Activated T-helper 1 cell treated with anti-CD3 and anti-CD28 coated beads, Interleukin-12 subunit alpha, Interleukin-12 subunit beta, Interleukin-2, Interleukin-4 antibody, amounts not matched to agents 30 ng/mL and 10 ng/mL and 1 ng/mL, durations not matched to agents 14 hours and 24 hours and 36 hours (primary cell): ENCODE results near the gene NCAPD3. TPM values are rescaled to one million over a fixed set of nuclear protein-coding genes. Genes with fewer than 3 reads are reported as not detected.
A peak's percentile ranks its signal among the peaks of the same experiment; 100 is the strongest.

ENCODE experiments used
- DNase-seq: peaks from one replicate; pipeline ENCODE4 v3.0.0; 2021; ENCODE audit warnings: low spot score
- H3K27ac Mint-ChIP-seq: one replicate; pipeline ENCODE4 v1.8.0; 2021; ENCODE audit warnings: mild to moderate bottlenecking, mixed read lengths
- H3K27me3 Mint-ChIP-seq: one replicate; pipeline ENCODE4 v1.8.0; 2022; ENCODE audit warnings: mild to moderate bottlenecking, moderate library complexity, mixed read lengths; ENCODE audit not compliant: insufficient read depth
- H3K36me3 Mint-ChIP-seq: one replicate; pipeline ENCODE4 v1.8.0; 2021; ENCODE audit warnings: low read depth, mixed read lengths
- H3K4me1 Mint-ChIP-seq: one replicate; pipeline ENCODE4 v1.8.0; 2021; ENCODE audit warnings: low read depth, mixed read lengths
- H3K4me3 Mint-ChIP-seq: one replicate; pipeline ENCODE4 v1.8.0; 2021; ENCODE audit warnings: mild to moderate bottlenecking, moderate library complexity, mixed read lengths
- H3K9me3 Mint-ChIP-seq: one replicate; pipeline ENCODE4 v1.8.0; 2021; ENCODE audit warnings: mixed read lengths
- intact Hi-C: fragments of 100-400 bp; cut with micrococcal nuclease; formaldehyde crosslinking; loops from one replicate; pipeline ENCODE4 v1.15.1; 2024
- total RNA-seq: library from RNA; stranded (reverse); gene quantifications from 2 replicates; pipeline ENCODE4 v1.2.3, GENCODE V29; 2022

Gene NCAPD3
- total RNA-seq, 1 donor from 2014 or later = 103 TPM

GRCh38 chr11:134229126-134229790 is 5.5 kb upstream of the NCAPD3 start:
- H3K4me1 Mint-ChIP-seq = peaks cover 65% of the 10 kb centered on the region

DNA sequence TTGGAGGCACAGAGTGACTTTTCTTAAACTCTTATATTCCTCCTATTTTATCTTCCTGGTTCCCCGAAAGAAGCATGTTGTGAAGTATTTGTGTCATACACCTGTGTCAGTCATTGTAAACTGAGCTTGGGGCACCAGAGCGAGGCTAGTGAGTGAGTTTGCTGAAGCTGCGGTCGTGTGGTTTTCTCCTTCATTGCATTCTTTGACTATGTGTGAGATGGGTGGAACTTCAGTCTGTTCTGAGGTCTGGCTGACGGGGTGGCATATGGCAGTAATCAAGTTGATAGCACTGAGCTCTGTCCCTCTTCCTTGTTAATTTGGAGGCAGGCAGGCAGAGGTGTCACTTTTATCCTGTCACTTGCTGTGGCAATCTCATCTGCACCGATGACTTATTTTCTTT is 4.9 kb upstream of the NCAPD3 start:
- H3K27me3 Mint-ChIP-seq = no peaks in the 10 kb centered on the region
- intact Hi-C loops = no loop called here
- H3K27ac Mint-ChIP-seq = no peak overlapping the region
- peaks cover 13% of the 10 kb centered on the region for H3K36me3 Mint-ChIP-seq
- no peak overlapping the region for H3K4me3 Mint-ChIP-seq
- H3K9me3 Mint-ChIP-seq = no peaks in the 10 kb centered on the region
- peaks cover 65% of the 10 kb centered on the region for H3K4me1 Mint-ChIP-seq
- no peak for DNase-seq

More at GRCh38 chr11:134229126-134229790, 5.5 kb upstream of the NCAPD3 start:
- DNase-seq = no peak
- H3K9me3 Mint-ChIP-seq = no peaks in the 10 kb centered on the region
- H3K4me3 Mint-ChIP-seq = peak overlapping the region; percentile 58
- intact Hi-C loops = no loop called here
- no peaks in the 10 kb centered on the region for H3K27me3 Mint-ChIP-seq
- no peak overlapping the region for H3K27ac Mint-ChIP-seq
- H3K36me3 Mint-ChIP-seq = peaks cover 13% of the 10 kb centered on the region

GRCh38 chr11:134226806-134227325 is 3.1 kb upstream of the NCAPD3 start:
- Mint-ChIP-seq H3K4me3 (peak overlapping the region; percentile 70), H3K4me1 (peaks cover 67% of the 10 kb centered on the region), H3K27ac (no peak overlapping the region), H3K27me3 (no peaks in the 10 kb centered on the region), H3K9me3 (no peaks in the 10 kb centered on the region), H3K36me3 (peaks cover 20% of the 10 kb centered on the region)
- intact Hi-C loops = no loop called here
- DNase-seq = no peak

- peaks cover 27% of the 10 kb centered on the region for H3K36me3 Mint-ChIP-seq
- H3K27me3 Mint-ChIP-seq = no peaks in the 10 kb centered on the region
- peak; percentile 64 for DNase-seq
- H3K27ac Mint-ChIP-seq = peak overlapping the region; percentile 93
- H3K4me1 Mint-ChIP-seq = peaks cover 69% of the 10 kb centered on the region
- H3K9me3 Mint-ChIP-seq = no peaks in the 10 kb centered on the region
- intact Hi-C loops = loop anchor here (1.0 to 5.0 kb wide), 10 partner anchors 18 to 297 kb away; partner anchors contain the start of genes ACAD8, GLB1L2, GLB1L3 and IGSF9B
- H3K4me3 Mint-ChIP-seq = peak overlapping the region; percentile 93
Measured at GRCh38 chr11:134224710-134225664, 1.2 kb upstream of the NCAPD3 start.

DNA sequence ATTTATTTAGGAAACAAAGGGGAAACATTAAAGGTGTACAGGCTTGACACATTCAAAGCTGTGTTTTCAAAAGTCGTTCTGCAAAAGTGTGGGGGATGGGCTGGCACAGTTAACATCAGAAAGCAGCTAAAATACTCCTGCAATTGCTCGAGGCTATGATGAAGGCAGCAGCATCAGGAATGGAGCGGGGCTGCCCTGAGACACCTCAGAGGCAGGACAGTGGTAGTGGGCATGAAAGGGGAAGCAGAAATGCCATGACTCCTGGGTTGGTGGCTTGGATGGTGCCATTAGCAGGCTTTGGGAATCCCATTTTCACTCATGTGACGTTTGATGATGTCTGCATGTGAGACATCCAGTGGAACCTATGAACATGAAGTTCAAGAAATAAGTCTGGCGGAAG is 646 bp downstream of the NCAPD3 start:
- Mint-ChIP-seq H3K27ac (peak overlapping the region; percentile 95), H3K27me3 (no peaks in the 10 kb centered on the region), H3K4me1 (peaks cover 65% of the 10 kb centered on the region), H3K36me3 (peaks cover 34% of the 10 kb centered on the region), H3K9me3 (no peaks in the 10 kb centered on the region), H3K4me3 (peak overlapping the region; percentile 98)
- no peak for DNase-seq
- intact Hi-C loops = loop anchor here (5.0 kb wide), 1 partner anchor 186 kb away; no protein-coding TSS in a partner anchor

GRCh38 chr11:134216816-134217215 is 7.0 kb downstream of the NCAPD3 start:
- H3K4me1 Mint-ChIP-seq = peaks cover 59% of the 10 kb centered on the region
- H3K4me3 Mint-ChIP-seq = no peak overlapping the region
- no peak overlapping the region for H3K27ac Mint-ChIP-seq
- H3K9me3 Mint-ChIP-seq = no peaks in the 10 kb centered on the region
- no peak for DNase-seq
- H3K36me3 Mint-ChIP-seq = peaks cover 43% of the 10 kb centered on the region
- intact Hi-C loops = no loop called here
- H3K27me3 Mint-ChIP-seq = no peaks in the 10 kb centered on the region

GRCh38 chr11:134215836-134216235 is 7.9 kb downstream of the NCAPD3 start:
- H3K27ac Mint-ChIP-seq = no peak overlapping the region
- no peaks in the 10 kb centered on the region for H3K9me3 Mint-ChIP-seq
- peaks cover 55% of the 10 kb centered on the region for H3K4me1 Mint-ChIP-seq
- H3K36me3 Mint-ChIP-seq = peaks cover 45% of the 10 kb centered on the region
- no peak for DNase-seq
- no peak overlapping the region for H3K4me3 Mint-ChIP-seq
- no peaks in the 10 kb centered on the region for H3K27me3 Mint-ChIP-seq
- intact Hi-C loops = no loop called here

GRCh38 chr11:134207538-134208239 is 16.1 kb downstream of the NCAPD3 start:
- peaks cover 52% of the 10 kb centered on the region for H3K36me3 Mint-ChIP-seq

GRCh38 chr11:134206185-134206584 is 17.6 kb downstream of the NCAPD3 start:
- peaks cover 57% of the 10 kb centered on the region for H3K36me3 Mint-ChIP-seq
- no peak overlapping the region for H3K4me3 Mint-ChIP-seq
- no peaks in the 10 kb centered on the region for H3K27me3 Mint-ChIP-seq
- H3K27ac Mint-ChIP-seq = no peak overlapping the region
- intact Hi-C loops = loop anchor here (5.0 kb wide), 1 partner anchor 154 kb away; no protein-coding TSS in a partner anchor
- H3K9me3 Mint-ChIP-seq = no peaks in the 10 kb centered on the region
- H3K4me1 Mint-ChIP-seq = no peaks in the 10 kb centered on the region
- no peak for DNase-seq

More at GRCh38 chr11:134207538-134208239, 16.1 kb downstream of the NCAPD3 start:
- Mint-ChIP-seq H3K27me3 (no peaks in the 10 kb centered on the region), H3K4me3 (no peak overlapping the region), H3K27ac (no peak overlapping the region), H3K9me3 (no peaks in the 10 kb centered on the region), H3K4me1 (peaks cover 5% of the 10 kb centered on the region)
- intact Hi-C loops = loop anchor here (1.0 to 5.0 kb wide), 4 partner anchors 17 to 155 kb away; partner anchors contain the start of genes ACAD8, THYN1 and VPS26B
- DNase-seq = peak; percentile 59

GRCh38 chr11:134205729-134206128 is 18.0 kb downstream of the NCAPD3 start:
- H3K27me3 Mint-ChIP-seq = no peaks in the 10 kb centered on the region
- no peak for DNase-seq
- intact Hi-C loops = loop anchor here (5.0 kb wide), 1 partner anchor 153 kb away; no protein-coding TSS in a partner anchor
- no peak overlapping the region for H3K27ac Mint-ChIP-seq
- no peak overlapping the region for H3K4me3 Mint-ChIP-seq
- no peaks in the 10 kb centered on the region for H3K4me1 Mint-ChIP-seq
- H3K36me3 Mint-ChIP-seq = peaks cover 59% of the 10 kb centered on the region
- no peaks in the 10 kb centered on the region for H3K9me3 Mint-ChIP-seq

- H3K27me3 Mint-ChIP-seq = no peaks in the 10 kb centered on the region
- H3K4me3 Mint-ChIP-seq = no peak overlapping the region
- H3K27ac Mint-ChIP-seq = no peak overlapping the region
- no peaks in the 10 kb centered on the region for H3K9me3 Mint-ChIP-seq
- no peak for DNase-seq
- intact Hi-C loops = no loop called here
- peaks cover 9% of the 10 kb centered on the region for H3K4me1 Mint-ChIP-seq
- peaks cover 59% of the 10 kb centered on the region for H3K36me3 Mint-ChIP-seq
Measured at GRCh38 chr11:134202661-134203060, 21.1 kb downstream of the NCAPD3 start.

GRCh38 chr11:134200688-134201087 is 23.1 kb downstream of the NCAPD3 start:
- no peak overlapping the region for H3K4me3 Mint-ChIP-seq
- DNase-seq = no peak
- intact Hi-C loops = no loop called here
- H3K27ac Mint-ChIP-seq = no peak overlapping the region
- H3K27me3 Mint-ChIP-seq = no peaks in the 10 kb centered on the region
- H3K4me1 Mint-ChIP-seq = peaks cover 14% of the 10 kb centered on the region
- H3K9me3 Mint-ChIP-seq = no peaks in the 10 kb centered on the region
- peaks cover 58% of the 10 kb centered on the region for H3K36me3 Mint-ChIP-seq
